ENCODE data around the gene MYO1E.

MYO1E gene

GRCh38 chr15:59304034-59304795 lies 68.5 kb downstream of the MYO1E start:
- Histone ChIP-seq H3K79me2 (ENCODE audit: control insufficient read depth, insufficient read depth, low read length, unreplicated experiment) (peaks cover 63% of the 10 kb centered on the region), H2AFZ (ENCODE audit: low read length, unreplicated experiment) (no peak overlapping the region), H3K4me3 (ENCODE audit: low read depth, low read length) (no peak overlapping the region), H3K27me3 (ENCODE audit: insufficient read depth, low read length) (no peaks in the 10 kb centered on the region), H3K4me1 (ENCODE audit: control insufficient read depth, insufficient read depth, low read length, unreplicated experiment) (peaks cover 68% of the 10 kb centered on the region), H3K36me3 (ENCODE audit: insufficient read depth, low read length) (no peaks in the 10 kb centered on the region), H3K27ac (ENCODE audit: low read depth, low read length) (peak overlapping the region; percentile 95)

DNA sequence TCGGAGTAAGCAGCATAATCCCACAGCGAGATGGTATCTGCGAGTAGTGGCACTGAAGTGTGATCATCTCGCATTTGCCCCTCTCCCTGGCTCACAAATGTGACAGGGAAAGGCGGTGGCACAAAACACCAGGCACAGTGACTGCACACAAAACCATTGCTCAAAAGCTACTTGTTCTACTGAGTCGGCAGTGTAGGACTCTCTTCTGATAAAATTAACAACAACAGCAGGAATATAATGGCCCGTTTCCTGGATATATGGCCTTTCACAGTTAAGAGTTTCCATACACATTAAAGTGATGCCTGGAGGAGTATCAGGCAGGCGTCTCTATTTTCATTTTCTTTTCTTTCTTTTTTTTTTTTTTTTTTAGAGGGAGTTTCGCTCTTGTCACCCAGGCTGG lies 69.0 kb downstream of the MYO1E start:
- no peak overlapping the region for H3K4me3 ChIP-seq (ENCODE audit: low read depth, low read length)

GRCh38 chr15:59303136-59303535 lies 69.5 kb downstream of the MYO1E start:
- Histone ChIP-seq H3K79me2 (ENCODE audit: control insufficient read depth, insufficient read depth, low read length, unreplicated experiment) (peaks cover 70% of the 10 kb centered on the region), H3K4me1 (ENCODE audit: control insufficient read depth, insufficient read depth, low read length, unreplicated experiment) (peaks cover 74% of the 10 kb centered on the region), H3K4me3 (ENCODE audit: low read depth, low read length) (no peak overlapping the region)

More for the DNA sequence above, 69.0 kb downstream of the MYO1E start:
- peaks cover 69% of the 10 kb centered on the region for H3K4me1 ChIP-seq (ENCODE audit: control insufficient read depth, insufficient read depth, low read length, unreplicated experiment)
- peak overlapping the region; percentile 95 for H3K27ac ChIP-seq (ENCODE audit: low read depth, low read length)
- H3K36me3 ChIP-seq (ENCODE audit: insufficient read depth, low read length), result no peaks in the 10 kb centered on the region
- H2AFZ ChIP-seq (ENCODE audit: low read length, unreplicated experiment), result no peak overlapping the region
- H3K79me2 ChIP-seq (ENCODE audit: control insufficient read depth, insufficient read depth, low read length, unreplicated experiment), result peaks cover 65% of the 10 kb centered on the region
- no peaks in the 10 kb centered on the region for H3K27me3 ChIP-seq (ENCODE audit: insufficient read depth, low read length)

GRCh38 chr15:59301527-59301926 lies 71.1 kb downstream of the MYO1E start:
- Histone ChIP-seq H3K79me2 (ENCODE audit: control insufficient read depth, insufficient read depth, low read length, unreplicated experiment) (peaks cover 71% of the 10 kb centered on the region), H3K4me3 (ENCODE audit: low read depth, low read length) (no peak overlapping the region), H3K4me1 (ENCODE audit: control insufficient read depth, insufficient read depth, low read length, unreplicated experiment) (peaks cover 69% of the 10 kb centered on the region), H3K27ac (ENCODE audit: low read depth, low read length) (peak overlapping the region; percentile 98), H3K36me3 (ENCODE audit: insufficient read depth, low read length) (no peaks in the 10 kb centered on the region), H3K27me3 (ENCODE audit: insufficient read depth, low read length) (no peaks in the 10 kb centered on the region), H2AFZ (ENCODE audit: low read length, unreplicated experiment) (no peak overlapping the region)

More at GRCh38 chr15:59303136-59303535, 69.5 kb downstream of the MYO1E start:
- Histone ChIP-seq H3K27me3 (ENCODE audit: insufficient read depth, low read length) (no peaks in the 10 kb centered on the region), H3K27ac (ENCODE audit: low read depth, low read length) (peak overlapping the region; percentile 11; the same call in 1 of the 2 replicates), H3K36me3 (ENCODE audit: insufficient read depth, low read length) (no peaks in the 10 kb centered on the region), H2AFZ (ENCODE audit: low read length, unreplicated experiment) (no peak overlapping the region)

DNA sequence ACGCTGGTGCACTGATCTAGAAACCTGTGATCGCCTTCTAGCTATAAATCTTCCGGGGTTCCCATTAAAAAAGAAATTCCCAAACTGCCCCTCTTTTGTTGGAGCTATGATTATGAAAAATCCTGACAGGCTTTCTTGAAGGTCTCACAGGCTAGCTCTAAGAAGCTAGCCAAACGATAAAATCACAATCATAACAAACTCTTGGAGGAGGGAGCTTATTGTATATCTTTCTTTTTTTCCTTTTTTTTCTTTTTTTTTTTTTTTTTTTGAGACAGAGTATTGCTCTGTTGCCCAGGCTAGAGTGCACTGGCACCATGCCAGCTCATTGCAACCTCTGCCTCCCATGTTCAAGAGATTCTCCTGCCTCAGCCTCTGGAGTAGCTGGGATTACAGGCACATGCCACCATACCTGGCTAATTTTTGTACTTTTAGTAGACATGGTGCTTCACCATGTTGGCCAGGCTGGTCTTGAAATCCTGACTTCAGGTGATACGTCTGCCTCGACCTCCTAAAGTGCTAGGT lies 72.0 kb downstream of the MYO1E start:
- no peaks in the 10 kb centered on the region for H3K36me3 ChIP-seq (ENCODE audit: insufficient read depth, low read length)
- H3K27ac ChIP-seq (ENCODE audit: low read depth, low read length), result peak overlapping the region; percentile 98
- no peak overlapping the region for H2AFZ ChIP-seq (ENCODE audit: low read length, unreplicated experiment)
- H3K27me3 ChIP-seq (ENCODE audit: insufficient read depth, low read length), result no peaks in the 10 kb centered on the region
- H3K4me1 ChIP-seq (ENCODE audit: control insufficient read depth, insufficient read depth, low read length, unreplicated experiment), result peaks cover 68% of the 10 kb centered on the region
- H3K79me2 ChIP-seq (ENCODE audit: control insufficient read depth, insufficient read depth, low read length, unreplicated experiment), result peaks cover 66% of the 10 kb centered on the region
- peak overlapping the region; percentile 39; the same call in 1 of the 2 replicates for H3K4me3 ChIP-seq (ENCODE audit: low read depth, low read length)

GRCh38 chr15:59299929-59300617 lies 72.6 kb downstream of the MYO1E start:
- H3K36me3 ChIP-seq (ENCODE audit: insufficient read depth, low read length), result no peaks in the 10 kb centered on the region
- peaks cover 68% of the 10 kb centered on the region for H3K4me1 ChIP-seq (ENCODE audit: control insufficient read depth, insufficient read depth, low read length, unreplicated experiment)
- no peaks in the 10 kb centered on the region for H3K27me3 ChIP-seq (ENCODE audit: insufficient read depth, low read length)
- peak overlapping the region; percentile 39 for H3K4me3 ChIP-seq (ENCODE audit: low read depth, low read length)
- no peak overlapping the region for H2AFZ ChIP-seq (ENCODE audit: low read length, unreplicated experiment)
- H3K27ac ChIP-seq (ENCODE audit: low read depth, low read length), result peak overlapping the region; percentile 98
- peaks cover 64% of the 10 kb centered on the region for H3K79me2 ChIP-seq (ENCODE audit: control insufficient read depth, insufficient read depth, low read length, unreplicated experiment)

- H3K79me2 ChIP-seq (ENCODE audit: control insufficient read depth, insufficient read depth, low read length, unreplicated experiment), result peaks cover 64% of the 10 kb centered on the region
- peak overlapping the region; percentile 98 for H3K27ac ChIP-seq (ENCODE audit: low read depth, low read length)
- H3K27me3 ChIP-seq (ENCODE audit: insufficient read depth, low read length), result no peaks in the 10 kb centered on the region
- H3K4me3 ChIP-seq (ENCODE audit: low read depth, low read length), result no peak overlapping the region
- H3K36me3 ChIP-seq (ENCODE audit: insufficient read depth, low read length), result no peaks in the 10 kb centered on the region
- H3K4me1 ChIP-seq (ENCODE audit: control insufficient read depth, insufficient read depth, low read length, unreplicated experiment), result peaks cover 69% of the 10 kb centered on the region
- H2AFZ ChIP-seq (ENCODE audit: low read length, unreplicated experiment), result no peak overlapping the region
Observed at GRCh38 chr15:59298854-59299250, 73.8 kb downstream of the MYO1E start.

- Histone ChIP-seq H3K4me3 (ENCODE audit: low read depth, low read length) (no peak overlapping the region), H3K27me3 (ENCODE audit: insufficient read depth, low read length) (no peaks in the 10 kb centered on the region), H2AFZ (ENCODE audit: low read length, unreplicated experiment) (no peak overlapping the region), H3K36me3 (ENCODE audit: insufficient read depth, low read length) (no peaks in the 10 kb centered on the region), H3K4me1 (ENCODE audit: control insufficient read depth, insufficient read depth, low read length, unreplicated experiment) (peaks cover 69% of the 10 kb centered on the region), H3K27ac (ENCODE audit: low read depth, low read length) (peak overlapping the region; percentile 98), H3K79me2 (ENCODE audit: control insufficient read depth, insufficient read depth, low read length, unreplicated experiment) (peaks cover 64% of the 10 kb centered on the region)
Observed at GRCh38 chr15:59298225-59298853, 74.3 kb downstream of the MYO1E start.

DNA sequence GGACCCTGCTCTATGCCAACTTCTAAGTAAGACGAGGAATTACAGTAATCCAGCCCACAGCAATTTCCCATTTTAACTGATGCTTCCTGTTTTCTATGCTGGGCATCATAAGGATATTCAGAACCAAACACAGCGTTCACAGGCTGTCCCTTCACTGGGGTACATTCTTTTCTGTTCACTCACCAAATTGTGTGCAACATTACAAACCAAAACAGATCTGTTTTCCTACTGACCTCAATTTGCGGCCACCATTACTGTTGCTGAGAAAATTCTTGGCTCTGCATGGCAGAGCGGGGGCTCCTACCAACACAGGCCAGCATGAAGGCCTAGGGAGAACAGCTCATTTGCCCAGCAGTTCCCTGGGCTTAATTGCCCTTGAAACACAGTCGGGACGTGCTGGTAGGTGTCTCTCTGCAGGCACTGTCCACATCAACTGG lies 76.5 kb downstream of the MYO1E start:
- Histone ChIP-seq H3K4me3 (ENCODE audit: low read depth, low read length) (peak overlapping the region; percentile 61), H3K79me2 (ENCODE audit: control insufficient read depth, insufficient read depth, low read length, unreplicated experiment) (peaks cover 60% of the 10 kb centered on the region), H3K27ac (ENCODE audit: low read depth, low read length) (peak overlapping the region; percentile 98), H3K4me1 (ENCODE audit: control insufficient read depth, insufficient read depth, low read length, unreplicated experiment) (peaks cover 71% of the 10 kb centered on the region), H3K27me3 (ENCODE audit: insufficient read depth, low read length) (no peaks in the 10 kb centered on the region), H2AFZ (ENCODE audit: low read length, unreplicated experiment) (no peak overlapping the region), H3K36me3 (ENCODE audit: insufficient read depth, low read length) (no peaks in the 10 kb centered on the region)

DNA sequence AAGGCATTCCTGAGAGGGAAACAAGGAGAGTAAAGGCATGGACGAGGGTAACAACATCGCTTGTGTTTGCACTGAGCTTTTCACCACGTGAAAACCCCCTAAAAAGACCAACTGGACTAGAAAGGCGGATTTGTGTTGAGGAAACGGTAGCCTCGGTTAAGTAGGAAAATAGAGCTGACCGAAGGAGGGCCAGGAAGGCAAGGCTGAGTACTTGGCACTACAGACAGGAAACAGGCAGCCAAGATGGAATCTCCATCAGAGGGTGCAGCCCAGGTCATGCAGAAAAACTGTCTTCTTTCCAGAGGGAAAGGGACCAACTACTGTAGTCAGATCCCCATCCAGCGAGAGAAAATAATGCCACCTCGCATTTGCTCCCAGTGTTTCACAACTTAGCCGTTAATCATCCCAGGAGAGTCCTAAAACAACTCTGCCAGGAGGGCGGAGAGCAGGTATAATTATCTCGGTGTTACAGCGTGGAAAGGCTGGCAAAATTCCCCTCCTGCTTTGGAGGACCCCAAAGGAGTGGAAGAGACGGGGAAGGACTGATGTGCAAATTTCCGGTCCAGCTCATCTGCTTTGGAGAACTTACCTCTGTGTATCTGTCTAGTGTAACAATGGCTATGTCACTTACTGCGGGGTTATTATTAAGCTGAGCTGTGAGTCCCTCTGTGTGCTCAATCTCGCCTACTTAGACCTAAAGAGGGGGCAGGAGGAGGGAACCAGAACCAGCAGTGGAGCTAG lies 77.2 kb downstream of the MYO1E start:
- H3K79me2 ChIP-seq (ENCODE audit: control insufficient read depth, insufficient read depth, low read length, unreplicated experiment), result peaks cover 64% of the 10 kb centered on the region
- H3K27ac ChIP-seq (ENCODE audit: low read depth, low read length), result peak overlapping the region; percentile 98
- no peak overlapping the region for H2AFZ ChIP-seq (ENCODE audit: low read length, unreplicated experiment)
- H3K36me3 ChIP-seq (ENCODE audit: insufficient read depth, low read length), result no peaks in the 10 kb centered on the region
- peak overlapping the region; percentile 61 for H3K4me3 ChIP-seq (ENCODE audit: low read depth, low read length)
- no peaks in the 10 kb centered on the region for H3K27me3 ChIP-seq (ENCODE audit: insufficient read depth, low read length)
- peaks cover 69% of the 10 kb centered on the region for H3K4me1 ChIP-seq (ENCODE audit: control insufficient read depth, insufficient read depth, low read length, unreplicated experiment)
